NT2/D1 (cell line): ENCODE results near the gene ANK2.

Experiments used
- SUZ12 ChIP-seq: IDR thresholded peaks from 2 replicates; pipeline ENCODE4 v1.6.1; 2011; ENCODE audit not compliant: insufficient read length, insufficient read depth; ENCODE audit errors: extremely low read depth
- ZNF274 ChIP-seq: IDR thresholded peaks from 2 replicates; pipeline ENCODE4 v1.6.1; 2011; ENCODE audit warnings: mild to moderate bottlenecking, low read depth, low read length

- TF ChIP-seq SUZ12: no peak
- TF ChIP-seq ZNF274: no peak
These were observed 18.2 kb upstream of the ANK2 start for GRCh38 chr4:113031212-113031611.
